HL-60 (cell line): Measurements from ENCODE around the gene ZFYVE26.

Source experiments
- CTCF ChIP-seq: IDR thresholded peaks from one replicate; pipeline ENCODE4 v1.5.1; 2011; ENCODE audit warnings: low read length, control low read depth, inconsistent platforms; ENCODE audit not compliant: insufficient read depth
- GABPA ChIP-seq: IDR thresholded peaks from 2 replicates; pipeline ENCODE4 v1.6.1; 2012; ENCODE audit warnings: low read depth
- POLR2AphosphoS5 ChIP-seq: IDR thresholded peaks from 2 replicates; pipeline ENCODE4 v1.6.1; 2012; ENCODE audit warnings: low read depth
- REST ChIP-seq: IDR thresholded peaks from 2 replicates; pipeline ENCODE4 v1.6.1; 2012; ENCODE audit warnings: low read depth; ENCODE audit not compliant: insufficient replicate concordance

GRCh38 chr14:67853715-67854114 is 37.3 kb upstream of the ZFYVE26 start:
- TF ChIP-seq CTCF (no peak), POLR2AphosphoS5 (no peak), REST (no peak), GABPA (no peak)
